Aorta (tissue), 5 donors: ENCODE data around the gene PDZRN4. TPM values are rescaled to one million over a fixed set of nuclear protein-coding genes. Genes with fewer than 3 reads are reported as not detected.
"Not testable (repeated sequence)": the region's sequence is repeated elsewhere in the genome, so short reads cannot be mapped to it uniquely, and the experiment has no call there.

Source experiments
- ATAC-seq: fragments of 200-7000 bp; cut with Tn5 transposase; one replicate; pipeline ENCODE4 v1.9.1; 2022; ENCODE audit warnings: moderate library complexity; ENCODE audit not compliant: low FRiP score
- DNase-seq, 2 donors: peaks; one replicate each; pipeline ENCODE4 v3.0.0-alpha.2; 2020
- H3K27ac ChIP-seq, 2 donors: one replicate each; pipeline ENCODE4 v1.5.1; 2013; ENCODE audit warnings: low read length in 2 of 2, mild to moderate bottlenecking in 2 of 2, moderate library complexity in 2 of 2, control low read depth in 1 of 2, inconsistent platforms in 1 of 2, low read depth in 1 of 2
- H3K27me3 ChIP-seq, 2 donors: one replicate each; pipeline ENCODE4 v1.6.1; 2013; ENCODE audit warnings: control low read depth in 1 of 2, low read length in 1 of 2, mild to moderate bottlenecking in 1 of 2, moderate library complexity in 1 of 2; ENCODE audit not compliant: insufficient read depth in 2 of 2, control insufficient read depth in 1 of 2
- H3K36me3 ChIP-seq, 2 donors: one replicate each; pipeline ENCODE4 v1.6.1; 2013; ENCODE audit warnings: control low read depth in 1 of 2, low read length in 1 of 2, mild to moderate bottlenecking in 1 of 2; ENCODE audit not compliant: insufficient read depth in 2 of 2, control insufficient read depth in 1 of 2
- H3K4me1 ChIP-seq, 2 donors: one replicate each; pipeline ENCODE4 v1.6.1; 2013; ENCODE audit warnings: low read length in 2 of 2, control low read depth in 1 of 2, mild to moderate bottlenecking in 1 of 2, moderate library complexity in 1 of 2; ENCODE audit not compliant: insufficient read depth in 2 of 2, control insufficient read depth in 1 of 2
- H3K4me3 ChIP-seq, 2 donors: one replicate each; pipeline ENCODE4 v1.5.1; 2013; ENCODE audit warnings: low read length in 2 of 2, control low read depth in 1 of 2, mild to moderate bottlenecking in 1 of 2
- H3K9me3 ChIP-seq: one replicate; pipeline ENCODE4 v1.6.1; 2013; ENCODE audit warnings: mild to moderate bottlenecking, low read length; ENCODE audit not compliant: control insufficient read depth
- WGBS, 2 donors: extraction: QIAGEN DNeasy Blood & Tissue Kit; methylation state at CpG; one replicate each; pipeline ENCODE4 v1.1.7; 2013; 5-methylcytosine and 5-hydroxymethylcytosine counted together
- intact Hi-C, 2 donors: fragments of 100-400 bp; cut with DNase I; formaldehyde crosslinking; loops; one replicate each; pipeline versions ENCODE4 v1.14.2 to v1.15.0; 2022
- polyA plus RNA-seq, 2 donors: library from polyadenylated mRNA; stranded (reverse); fragments of 200-250 nt; gene quantifications; one replicate each; pipeline ENCODE4 v1.2.3, GENCODE V29; 2013
- total RNA-seq, 2 donors: library from RNA; stranded (reverse); fragmentation: NEBNext Ultra II Directional; extraction: Animal tissue kit (Norgen Biotek cat#: 25700); gene quantifications; one replicate each; pipeline ENCODE4 v1.2.1, GENCODE V29; 2021
- donor health status: healthy with polysubstance abuse.
- donor health status: Bipolar disorder and iron deficiency.
- donor health status: DM: no; HTN: no; CAD: no.
- donor health status: DM: no; HTN: no; CAD: no.
- donor health status: DM: yes; HTN: yes; CAD: no.

The PDZRN4 gene
- total and polyA plus RNA-seq, 4 donors = 1.2 to 11.2 (median 4.3) TPM

GRCh38 chr12:41179507-41179906 is 8.6 kb upstream of the PDZRN4 start:
- intact Hi-C loops = not testable (repeated sequence)

GRCh38 chr12:41184864-41185263 is 3.3 kb upstream of the PDZRN4 start:
- intact Hi-C loops = loop anchor here in 1 of 2 donors (5.0 kb wide), 1 partner anchor 43 kb away; no protein-coding TSS in a partner anchor
- Histone ChIP-seq H3K27ac (no peak overlapping the region), H3K4me1 (no peaks in the 10 kb centered on the region), H3K36me3 (no peaks in the 10 kb centered on the region), H3K4me3 (no peak overlapping the region), H3K9me3 (no peaks in the 10 kb centered on the region), H3K27me3 (no peaks in the 10 kb centered on the region)
- peak in 1 of 2 donors; percentile 51 for DNase-seq
- ATAC-seq = peak; percentile 65

More at GRCh38 chr12:41179507-41179906, 8.6 kb upstream of the PDZRN4 start:
- not testable (repeated sequence) for H3K4me3 ChIP-seq, H3K27ac ChIP-seq, ATAC-seq, DNase-seq, H3K27me3 ChIP-seq, H3K9me3 ChIP-seq, H3K4me1 ChIP-seq, H3K36me3 ChIP-seq
- 95 to 100% methylated on average over 1 of the region's 1 CpG for WGBS, 2 donors

GRCh38 chr12:41186026-41186425 is 2.1 kb upstream of the PDZRN4 start:
- no peak overlapping the region for H3K27ac ChIP-seq
- H3K27me3 ChIP-seq = no peaks in the 10 kb centered on the region
- 51 to 58% methylated on average over 3 of the region's 3 CpGs for WGBS, 2 donors
- H3K4me1 ChIP-seq = no peaks in the 10 kb centered on the region
- no peak for ATAC-seq
- no peak overlapping the region for H3K4me3 ChIP-seq
- H3K9me3 ChIP-seq = no peaks in the 10 kb centered on the region
- intact Hi-C loops = loop anchor here in 1 of 2 donors (5.0 kb wide), 1 partner anchor 44 kb away; no protein-coding TSS in a partner anchor
- H3K36me3 ChIP-seq = no peaks in the 10 kb centered on the region
- DNase-seq = no peak

GRCh38 chr12:41188841-41189394 is 798 bp downstream of the PDZRN4 start:
- H3K27ac ChIP-seq = peak overlapping the region; percentile 16 to 58
- H3K4me1 ChIP-seq = peaks cover 0 to 1% of the 10 kb centered on the region in 2 donors
- WGBS, 2 donors = 1 to 5% methylated on average over 36 to 49 of the region's 49 CpGs
- no peaks in the 10 kb centered on the region for H3K27me3 ChIP-seq
- H3K4me3 ChIP-seq = peak overlapping the region; percentile 45 to 53
- ATAC-seq = peak; percentile 2
- intact Hi-C loops = loop anchor here in 1 of 2 donors (5.0 kb wide), 1 partner anchor 47 kb away; no protein-coding TSS in a partner anchor
- no peaks in the 10 kb centered on the region for H3K9me3 ChIP-seq
- peak; percentile 44 to 71 for DNase-seq
- no peaks in the 10 kb centered on the region for H3K36me3 ChIP-seq

- no peaks in the 10 kb centered on the region for H3K36me3 ChIP-seq
- no peaks in the 10 kb centered on the region for H3K27me3 ChIP-seq
- H3K4me1 ChIP-seq = peaks cover 0 to 3% of the 10 kb centered on the region in 2 donors
- H3K9me3 ChIP-seq = no peaks in the 10 kb centered on the region
- ATAC-seq = peak; percentile 72
- peak overlapping the region; percentile 45 to 53 for H3K4me3 ChIP-seq
- 1% methylated on average over 34 of the region's 34 CpGs for WGBS, 2 donors
- intact Hi-C loops = loop anchor here in 1 of 2 donors (5.0 kb wide), 1 partner anchor 47 kb away; no protein-coding TSS in a partner anchor
- H3K27ac ChIP-seq = peak overlapping the region; percentile 16 to 58
- no peak for DNase-seq
Measured at GRCh38 chr12:41189395-41190251, 1.5 kb downstream of the PDZRN4 start.

- no peak overlapping the region for H3K27ac ChIP-seq
- H3K27me3 ChIP-seq = no peaks in the 10 kb centered on the region
- H3K4me1 ChIP-seq = peaks cover 0 to 3% of the 10 kb centered on the region in 2 donors
- H3K36me3 ChIP-seq = no peaks in the 10 kb centered on the region
- intact Hi-C loops = no loop called here
- H3K9me3 ChIP-seq = no peaks in the 10 kb centered on the region
- no peak for DNase-seq
- 5 to 8% methylated on average over 5 of the region's 5 CpGs for WGBS, 2 donors
- peak overlapping the region; percentile 45 to 53 for H3K4me3 ChIP-seq
- ATAC-seq = peak; percentile 66
Measured at GRCh38 chr12:41190338-41190737, 2.2 kb downstream of the PDZRN4 start.

GRCh38 chr12:41191549-41191948 is 3.4 kb downstream of the PDZRN4 start:
- H3K27ac ChIP-seq, DNase-seq, H3K36me3 ChIP-seq, H3K27me3 ChIP-seq, H3K4me3 ChIP-seq, intact Hi-C loops, ATAC-seq, H3K9me3 ChIP-seq, H3K4me1 ChIP-seq: not testable (repeated sequence)
- 91 to 94% methylated on average over 3 of the region's 3 CpGs for WGBS, 2 donors

GRCh38 chr12:41193311-41193710 is 5.2 kb downstream of the PDZRN4 start:
- ATAC-seq = no peak
- no peak overlapping the region for H3K4me3 ChIP-seq
- intact Hi-C loops = no loop called here
- WGBS, 2 donors = 82 to 83% methylated on average over 1 of the region's 1 CpG
- no peak for DNase-seq
- no peak overlapping the region for H3K27ac ChIP-seq
- H3K27me3 ChIP-seq = no peaks in the 10 kb centered on the region
- H3K36me3 ChIP-seq = no peaks in the 10 kb centered on the region
- no peaks in the 10 kb centered on the region for H3K9me3 ChIP-seq
- peaks cover 0 to 3% of the 10 kb centered on the region in 2 donors for H3K4me1 ChIP-seq
